ENCODE results near the gene DYNC1LI2. TPM values are rescaled to one million over a fixed set of nuclear protein-coding genes. Genes with fewer than 3 reads are reported as not detected.
A peak's percentile ranks its signal among the peaks of the same experiment; 100 is the strongest.

Gene DYNC1LI2
- total RNA-seq, 1 donor from 2014 or later, result 135 TPM

DNA sequence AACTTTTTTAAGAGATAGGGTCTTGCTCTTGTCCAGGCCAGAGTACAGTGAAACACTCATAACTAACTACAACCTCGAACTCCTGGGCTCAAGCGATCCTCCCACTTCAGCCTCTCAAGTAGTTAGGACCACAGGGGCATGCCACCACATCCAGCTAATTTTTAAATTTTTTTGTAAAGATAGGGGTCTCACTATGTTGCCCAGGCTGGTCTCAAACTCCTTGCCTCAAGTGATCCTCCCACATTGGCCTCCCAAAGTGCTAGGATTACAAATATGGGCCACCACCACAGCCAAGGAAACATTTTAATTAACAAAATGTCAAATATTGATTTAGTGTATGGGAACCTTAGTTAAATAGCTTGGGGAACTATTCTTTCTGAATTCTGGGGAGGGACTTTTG, 2.8 kb upstream of the DYNC1LI2 start:
- H3K36me3 Mint-ChIP-seq, result peaks cover 5% of the 10 kb centered on the region
- no peak overlapping the region for H3K4me3 Mint-ChIP-seq
- peaks cover 32% of the 10 kb centered on the region for H3K27me3 Mint-ChIP-seq
- peaks cover 18% of the 10 kb centered on the region for H3K4me1 Mint-ChIP-seq (ENCODE audit: unreplicated experiment)
- DNase-seq (ENCODE audit: extremely low spot score, unreplicated experiment), result no peak
- H3K9me3 Mint-ChIP-seq, result no peaks in the 10 kb centered on the region
- no peak for TF ChIP-seq CTCF (conservative IDR thresholded peaks at IDR 0.05)
- no peak overlapping the region for H3K27ac Mint-ChIP-seq

- peaks cover 9% of the 10 kb centered on the region for H3K36me3 Mint-ChIP-seq
- H3K27me3 Mint-ChIP-seq, result peaks cover 29% of the 10 kb centered on the region
- TF ChIP-seq CTCF (conservative IDR thresholded peaks at IDR 0.05), result no peak
- DNase-seq (ENCODE audit: extremely low spot score, unreplicated experiment), result no peak
- H3K4me3 Mint-ChIP-seq, result no peak overlapping the region
- no peaks in the 10 kb centered on the region for H3K9me3 Mint-ChIP-seq
- no peak overlapping the region for H3K27ac Mint-ChIP-seq
- H3K4me1 Mint-ChIP-seq (ENCODE audit: unreplicated experiment), result peaks cover 20% of the 10 kb centered on the region
These were observed 1.5 kb upstream of the DYNC1LI2 start for GRCh38 chr16:66752958-66753357.

DNA sequence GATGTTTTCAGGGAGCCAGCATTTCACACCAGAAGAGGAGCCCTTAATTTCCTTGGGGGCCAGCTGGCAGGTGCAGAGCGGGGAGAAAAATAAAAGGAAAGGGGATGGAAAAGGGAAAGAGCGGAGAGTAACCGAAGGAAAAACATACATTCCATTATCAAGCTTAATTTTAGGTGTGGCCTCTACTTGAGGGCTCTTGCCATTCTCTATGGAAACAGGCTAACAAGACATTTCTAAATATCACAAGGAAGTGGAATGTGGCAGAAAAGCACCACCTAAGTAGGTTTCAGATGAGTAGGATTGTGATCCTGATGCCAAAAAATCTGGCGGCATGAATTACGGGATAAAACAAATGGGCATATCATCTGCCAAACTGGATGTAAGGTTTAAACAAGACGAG, 970 bp upstream of the DYNC1LI2 start:
- Mint-ChIP-seq H3K36me3 (peaks cover 9% of the 10 kb centered on the region), H3K4me1 (ENCODE audit: unreplicated experiment) (peaks cover 20% of the 10 kb centered on the region), H3K4me3 (peak overlapping the region; percentile 87), H3K9me3 (no peaks in the 10 kb centered on the region), H3K27ac (peak overlapping the region; percentile 87), H3K27me3 (peaks cover 29% of the 10 kb centered on the region)
- no peak for TF ChIP-seq CTCF (conservative IDR thresholded peaks at IDR 0.05)
- no peak for DNase-seq (ENCODE audit: extremely low spot score, unreplicated experiment)

GRCh38 chr16:66751992-66752322, 548 bp upstream of the DYNC1LI2 start:
- peaks cover 20% of the 10 kb centered on the region for H3K4me1 Mint-ChIP-seq (ENCODE audit: unreplicated experiment)
- H3K36me3 Mint-ChIP-seq, result peaks cover 9% of the 10 kb centered on the region
- TF ChIP-seq CTCF (conservative IDR thresholded peaks at IDR 0.05), result peak; percentile 5
- H3K9me3 Mint-ChIP-seq, result no peaks in the 10 kb centered on the region
- no peak for DNase-seq (ENCODE audit: extremely low spot score, unreplicated experiment)
- H3K27ac Mint-ChIP-seq, result peak overlapping the region; percentile 87
- H3K4me3 Mint-ChIP-seq, result peak overlapping the region; percentile 87
- H3K27me3 Mint-ChIP-seq, result peaks cover 29% of the 10 kb centered on the region

DNA sequence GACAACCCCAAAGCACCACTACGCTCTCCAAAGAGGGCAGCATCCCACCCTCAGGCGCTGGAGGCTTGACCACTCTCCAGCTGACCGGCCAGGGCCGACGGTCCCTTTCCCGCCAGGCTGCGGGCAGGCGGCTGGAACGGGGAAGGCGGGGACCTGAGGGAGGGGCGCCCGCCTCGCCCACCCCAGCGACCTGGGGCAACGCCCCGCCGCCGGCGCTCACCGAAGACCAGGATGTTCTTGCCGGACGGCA, 431 bp downstream of the DYNC1LI2 start:
- no peaks in the 10 kb centered on the region for H3K9me3 Mint-ChIP-seq

More for the DNA sequence above, 431 bp downstream of the DYNC1LI2 start:
- Mint-ChIP-seq H3K27ac (peak overlapping the region; percentile 45), H3K36me3 (peaks cover 12% of the 10 kb centered on the region), H3K4me3 (peak overlapping the region; percentile 93), H3K27me3 (peaks cover 24% of the 10 kb centered on the region), H3K4me1 (ENCODE audit: unreplicated experiment) (peaks cover 20% of the 10 kb centered on the region)
- peak; percentile 73 for DNase-seq (ENCODE audit: extremely low spot score, unreplicated experiment)
- no peak for TF ChIP-seq CTCF (conservative IDR thresholded peaks at IDR 0.05)

Data from type B pancreatic cell (in vitro differentiated cells).